HG03108 (cell line): ENCODE data around the gene CUEDC2.

Source experiments
- ATAC-seq: cut with Tn5 transposase; IDR thresholded peaks from one replicate; pipeline ENCODE4 v1.9.1; 2021; ENCODE audit warnings: moderate library complexity; ENCODE audit not compliant: unreplicated experiment

Gene CUEDC2, protein sequence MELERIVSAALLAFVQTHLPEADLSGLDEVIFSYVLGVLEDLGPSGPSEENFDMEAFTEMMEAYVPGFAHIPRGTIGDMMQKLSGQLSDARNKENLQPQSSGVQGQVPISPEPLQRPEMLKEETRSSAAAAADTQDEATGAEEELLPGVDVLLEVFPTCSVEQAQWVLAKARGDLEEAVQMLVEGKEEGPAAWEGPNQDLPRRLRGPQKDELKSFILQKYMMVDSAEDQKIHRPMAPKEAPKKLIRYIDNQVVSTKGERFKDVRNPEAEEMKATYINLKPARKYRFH

GRCh38 chr10:102432162-102432950, at the start of gene CUEDC2:
TSS of gene CUEDC2 (minus strand) at chr10:102432574. CDS start at chr10:102425188, 7,386 bp downstream.
- ATAC-seq, result peak; percentile 93

DNA sequence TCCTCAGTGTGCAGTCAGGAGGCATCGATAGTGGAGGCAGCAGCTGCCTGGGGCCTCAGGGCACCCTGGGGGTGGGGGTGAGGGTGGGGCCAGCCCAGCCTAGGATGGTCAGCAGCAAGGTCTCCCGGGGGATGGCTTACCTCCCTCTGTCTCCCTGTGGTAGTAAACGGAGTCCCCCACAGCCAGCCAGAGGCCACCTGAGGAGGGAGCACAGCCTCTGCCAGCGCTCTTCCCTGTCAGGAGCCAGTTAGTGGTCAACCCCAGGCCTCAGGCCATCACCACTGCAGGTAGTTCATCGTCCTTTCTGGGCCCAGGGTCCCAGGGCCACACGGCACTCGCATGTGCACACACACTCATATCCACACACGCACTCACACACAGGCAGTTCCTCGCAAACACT, 48.0 kb upstream of the CUEDC2 start:
- no peak for ATAC-seq

DNA sequence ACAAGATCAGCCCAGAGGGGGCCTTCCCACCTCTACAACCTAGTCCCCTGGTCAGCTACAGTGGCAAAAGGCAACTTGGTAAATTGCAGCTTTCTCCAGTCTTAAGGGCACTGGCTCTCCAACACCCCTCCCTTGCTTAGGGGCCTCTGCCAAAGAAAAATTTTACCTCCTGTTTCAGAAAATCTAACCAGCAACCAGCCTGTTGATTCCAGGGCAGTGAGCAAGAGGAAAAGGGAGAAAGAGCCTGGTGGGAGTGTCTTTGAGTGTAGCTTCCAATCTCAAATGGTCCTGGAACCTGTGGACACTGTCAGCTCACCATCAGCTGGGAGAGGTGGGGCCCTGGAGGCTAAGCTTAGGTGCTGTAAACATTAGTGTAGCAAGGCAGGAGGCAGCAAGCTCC, 47.3 kb upstream of the CUEDC2 start:
- no peak for ATAC-seq

DNA sequence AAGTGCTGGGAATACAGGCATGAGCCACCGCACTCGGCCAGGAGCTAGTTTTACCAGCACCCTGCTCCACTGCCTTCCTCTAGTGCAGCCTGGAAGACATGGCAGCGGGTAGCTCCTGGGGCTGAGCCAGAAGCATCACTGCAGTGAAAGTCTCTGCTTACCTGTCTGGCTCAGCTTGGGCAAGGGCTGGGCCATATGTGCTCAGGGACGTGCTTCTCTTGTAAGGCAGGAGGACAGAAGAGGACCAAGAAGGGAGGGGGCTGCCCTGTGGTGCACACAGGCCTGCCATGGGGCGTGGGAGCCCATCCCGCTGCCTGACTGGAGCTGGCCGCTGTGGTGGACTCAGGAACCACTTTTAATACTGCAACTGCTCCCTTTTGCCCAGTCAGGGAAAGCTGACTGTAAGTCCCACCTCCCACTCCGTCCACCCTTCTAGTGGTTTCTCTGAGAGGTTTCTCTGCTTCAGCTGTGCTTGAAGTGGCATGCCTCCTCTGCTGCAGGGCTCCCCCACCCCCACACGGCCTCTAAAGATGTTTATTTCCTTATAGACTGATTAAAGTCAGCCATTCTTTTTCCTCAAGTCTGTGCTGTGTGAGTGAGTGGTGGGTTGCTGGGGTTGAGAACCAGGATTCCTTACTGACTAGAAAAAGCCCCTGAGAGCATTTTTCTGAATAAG, 44.2 kb upstream of the CUEDC2 start:
- no peak for ATAC-seq

- no peak for ATAC-seq
Measured at GRCh38 chr10:102475451-102476040, 43.2 kb upstream of the CUEDC2 start.

GRCh38 chr10:102473445-102474331, 41.3 kb upstream of the CUEDC2 start:
- no peak for ATAC-seq

- ATAC-seq, result no peak
Measured at GRCh38 chr10:102470579-102471546, 38.5 kb upstream of the CUEDC2 start.

- no peak for ATAC-seq
Measured at GRCh38 chr10:102468683-102469082, 36.3 kb upstream of the CUEDC2 start.

GRCh38 chr10:102467971-102468438, 35.6 kb upstream of the CUEDC2 start:
- ATAC-seq, result no peak

DNA sequence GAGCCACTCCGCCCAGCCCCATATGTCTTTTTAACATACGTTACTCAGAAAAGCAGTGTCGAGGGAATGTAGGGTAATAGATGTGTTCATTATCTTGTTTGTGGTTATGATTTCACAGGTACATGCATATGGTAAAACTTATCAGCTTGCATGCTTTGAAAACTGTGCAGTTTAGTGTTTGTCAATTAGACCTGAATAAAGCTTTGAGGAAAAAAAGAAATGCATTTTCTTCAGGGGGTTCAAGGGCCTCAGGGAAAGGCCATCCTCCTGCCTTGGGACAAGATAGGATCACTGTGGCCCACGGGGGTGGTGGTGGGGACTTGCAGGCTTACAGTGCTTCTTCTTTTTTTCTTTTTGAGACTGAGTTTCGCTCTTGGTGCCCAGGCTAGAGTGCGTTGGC, 34.9 kb upstream of the CUEDC2 start:
- no peak for ATAC-seq

GRCh38 chr10:102465466-102465865, 33.1 kb upstream of the CUEDC2 start:
- ATAC-seq, result no peak

- no peak for ATAC-seq
Measured at GRCh38 chr10:102463983-102464382, 31.6 kb upstream of the CUEDC2 start.

- no peak for ATAC-seq
Measured at GRCh38 chr10:102462512-102463054, 30.2 kb upstream of the CUEDC2 start.

DNA sequence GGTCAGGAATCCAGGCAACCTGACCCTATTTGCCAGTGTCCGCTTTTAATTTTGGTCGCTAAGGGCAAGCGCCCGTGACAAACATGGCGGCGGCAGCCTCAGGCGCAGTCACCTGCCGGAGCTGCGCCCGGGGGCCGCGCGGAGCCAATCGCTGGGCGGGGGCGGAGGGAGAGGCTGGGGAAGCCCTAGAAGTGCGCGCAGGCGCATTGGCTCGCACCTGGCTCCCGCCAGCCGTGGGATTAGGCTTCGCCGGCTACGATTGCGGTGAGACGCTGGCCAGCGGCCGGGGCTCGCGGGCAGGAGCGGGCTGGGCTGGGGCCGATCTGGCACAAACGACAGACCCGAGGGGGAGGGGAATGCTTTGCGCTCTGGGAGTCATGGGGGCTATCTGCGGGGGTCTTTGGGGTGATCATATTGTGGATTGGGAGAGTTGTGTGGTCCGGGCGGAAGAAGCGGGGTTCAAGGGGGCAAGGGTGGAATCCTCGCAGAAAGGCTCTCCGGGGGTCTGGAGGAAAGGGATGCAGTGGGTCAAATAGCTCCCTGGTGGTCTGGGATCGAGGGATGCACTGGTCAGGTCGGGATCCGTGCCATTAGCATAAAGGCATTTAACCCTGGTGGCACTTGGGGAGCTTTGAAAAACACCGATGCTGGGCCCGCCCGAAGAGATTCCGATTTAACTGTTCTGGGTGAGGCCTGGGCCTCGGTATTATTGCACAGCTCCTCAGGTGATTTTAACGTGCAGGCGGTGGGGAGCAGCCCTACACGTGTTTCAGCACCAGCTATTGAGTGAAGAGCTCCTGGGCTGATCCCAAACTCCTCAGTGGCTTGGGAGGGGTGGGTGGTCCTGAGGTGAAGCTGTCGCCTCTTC, 29.0 kb upstream of the CUEDC2 start:
- ATAC-seq, result peak; percentile 83

- ATAC-seq, result peak; percentile 27
Measured at GRCh38 chr10:102460836-102461186, 28.4 kb upstream of the CUEDC2 start.

- no peak for ATAC-seq
Measured at GRCh38 chr10:102458656-102459055, 26.3 kb upstream of the CUEDC2 start.

- ATAC-seq, result no peak
Measured at GRCh38 chr10:102457591-102458150, 25.3 kb upstream of the CUEDC2 start.
